Stimulated activated CD8-positive, alpha-beta memory T cell treated with anti-CD3 and anti-CD28 coated beads, Interleukin-15, amount 100 ng/mL, for 4 hours (primary cell): ENCODE results near the gene WDR45B.

Experiments used
- DNase-seq, 2 donors: peaks; one replicate each; pipeline ENCODE4 v3.0.0-alpha.2; 2020; ENCODE audit warnings: low read depth in 2 of 2

The WDR45B gene

DNA sequence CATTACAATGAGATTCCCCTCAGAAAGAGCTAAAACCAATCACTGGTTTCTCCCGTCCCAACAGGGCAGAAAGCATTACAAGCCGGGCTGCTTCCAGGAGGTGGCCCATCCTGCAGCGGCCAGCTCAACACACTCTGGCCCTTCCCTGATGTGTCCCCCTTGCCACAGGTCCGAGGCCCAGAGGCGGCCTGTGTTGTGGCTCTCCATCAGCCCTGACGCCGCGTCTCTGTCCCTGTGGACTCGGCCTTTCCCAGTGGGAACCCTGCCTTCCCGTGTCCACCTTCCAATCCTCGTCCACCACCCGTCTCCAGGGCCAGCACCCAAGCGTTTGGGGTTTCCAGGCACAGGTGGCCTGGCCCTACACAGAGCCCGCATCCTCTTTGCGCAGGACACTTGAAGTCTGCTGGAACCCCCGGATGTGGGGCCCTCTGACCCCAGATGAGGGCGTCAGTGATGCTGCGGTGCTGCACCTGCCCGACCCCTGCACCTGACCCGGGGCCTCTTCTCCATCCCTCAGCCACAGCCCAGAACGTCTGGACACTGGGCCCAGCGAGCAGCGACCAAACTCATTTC is 29.2 kb upstream of the WDR45B start:
- no peak for DNase-seq

DNA sequence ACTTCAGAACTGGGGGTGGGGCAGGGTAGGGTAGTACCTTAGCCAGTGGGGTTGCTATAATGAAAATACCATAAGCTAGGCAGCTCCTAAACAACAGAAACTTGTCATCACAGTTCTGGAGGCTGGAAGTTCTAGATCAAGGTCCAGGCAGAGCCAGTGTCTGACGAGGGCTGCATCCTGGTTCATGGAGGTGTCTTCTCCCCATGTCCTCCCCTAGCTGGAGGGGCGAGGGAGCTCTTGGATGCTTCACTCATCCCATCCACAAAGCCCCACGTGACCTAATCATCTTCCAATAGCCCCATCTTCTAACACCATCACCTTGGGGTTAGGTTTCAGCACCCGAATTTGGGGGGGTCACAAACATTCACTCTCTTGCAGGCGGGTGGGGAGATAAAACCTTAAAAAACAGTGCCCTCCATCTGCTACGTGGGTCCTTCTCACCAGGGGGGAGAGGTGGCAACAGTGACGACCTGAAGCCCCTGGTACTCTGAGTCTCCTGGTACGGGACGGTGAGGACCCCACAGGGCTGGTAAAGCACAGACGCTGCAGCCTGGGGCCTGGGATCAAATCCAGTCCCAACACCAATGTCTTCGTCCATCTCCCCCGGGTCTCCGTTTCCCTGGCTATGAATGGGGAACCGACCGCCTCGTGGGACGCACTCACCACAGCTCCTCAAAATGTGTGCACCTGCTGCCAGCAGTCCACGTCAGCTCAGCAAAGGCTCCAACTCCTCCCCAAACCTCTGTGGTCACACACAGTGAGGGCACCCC is 27.4 kb upstream of the WDR45B start:
- no peak for DNase-seq

DNA sequence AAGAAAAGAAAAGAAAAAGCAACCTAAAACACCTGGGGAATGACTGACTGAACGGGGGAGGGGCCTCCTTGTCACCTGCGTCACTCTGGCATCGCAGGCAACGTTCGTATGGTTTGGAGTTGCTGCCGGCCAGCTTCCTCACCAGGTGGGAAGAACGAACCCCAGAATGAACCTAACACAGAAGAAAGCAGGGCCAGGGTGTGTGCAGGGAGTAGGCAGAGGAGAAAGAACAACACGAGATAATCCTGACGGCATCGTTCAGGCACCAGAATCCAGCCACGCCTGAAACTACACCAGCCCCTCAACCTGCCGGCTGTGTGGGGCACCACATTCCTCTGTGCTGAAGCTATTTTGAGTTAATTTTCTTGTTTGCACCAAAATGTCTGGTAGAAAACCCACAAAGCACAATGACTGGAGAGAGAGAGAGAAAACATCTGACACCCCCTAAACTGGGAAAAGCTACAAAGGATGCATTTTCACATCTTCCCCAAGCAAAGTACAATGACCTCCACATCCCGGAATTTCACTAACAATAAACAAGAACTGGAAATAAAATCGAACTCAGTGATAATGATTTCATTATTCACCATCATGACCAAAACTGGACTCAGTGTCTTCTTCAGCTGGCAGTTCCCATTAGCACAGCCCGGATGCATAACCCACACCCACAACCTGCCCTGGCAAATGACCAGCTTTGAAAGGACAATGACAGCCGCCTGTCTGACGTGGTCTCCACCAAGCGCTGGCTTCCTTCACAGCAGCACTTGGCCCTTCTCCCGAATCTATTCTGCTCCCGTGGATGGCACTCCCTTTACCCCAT is 26.6 kb upstream of the WDR45B start:
- no peak for DNase-seq

DNA sequence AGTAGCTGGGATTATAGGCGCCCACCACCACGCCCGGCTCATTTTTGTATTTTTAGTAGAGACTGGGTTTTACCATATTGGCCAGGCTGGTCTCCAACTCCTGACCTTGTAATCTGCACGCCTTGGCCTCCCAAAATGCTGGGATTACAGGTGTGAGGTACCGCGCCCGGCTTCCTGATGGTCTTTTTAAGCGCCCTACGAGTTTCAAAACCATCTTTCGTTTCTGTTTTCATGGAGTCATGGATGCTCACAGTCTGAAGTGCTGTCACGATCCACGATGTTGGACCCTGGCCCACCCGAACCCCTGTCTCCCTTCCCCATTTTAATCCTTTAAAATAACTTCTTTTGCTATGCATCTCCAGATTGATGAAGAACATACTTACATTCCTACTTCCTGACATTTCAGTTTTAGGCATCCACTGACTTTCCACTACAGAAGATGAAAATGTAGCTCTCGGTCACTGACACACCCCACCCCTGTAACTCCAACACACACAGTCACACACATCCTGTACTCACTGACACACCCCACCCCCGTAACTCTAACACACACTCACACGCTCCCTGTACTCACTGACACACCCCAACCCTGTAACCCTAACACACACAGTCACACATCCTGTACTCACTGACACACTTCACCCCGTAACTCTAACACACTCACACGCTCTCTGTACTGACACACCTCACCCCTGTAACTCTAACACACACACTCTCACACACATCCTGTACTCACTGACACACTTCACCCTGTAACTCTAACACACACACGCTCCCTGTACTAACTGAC is 22.6 kb upstream of the WDR45B start:
- no peak for DNase-seq

DNA sequence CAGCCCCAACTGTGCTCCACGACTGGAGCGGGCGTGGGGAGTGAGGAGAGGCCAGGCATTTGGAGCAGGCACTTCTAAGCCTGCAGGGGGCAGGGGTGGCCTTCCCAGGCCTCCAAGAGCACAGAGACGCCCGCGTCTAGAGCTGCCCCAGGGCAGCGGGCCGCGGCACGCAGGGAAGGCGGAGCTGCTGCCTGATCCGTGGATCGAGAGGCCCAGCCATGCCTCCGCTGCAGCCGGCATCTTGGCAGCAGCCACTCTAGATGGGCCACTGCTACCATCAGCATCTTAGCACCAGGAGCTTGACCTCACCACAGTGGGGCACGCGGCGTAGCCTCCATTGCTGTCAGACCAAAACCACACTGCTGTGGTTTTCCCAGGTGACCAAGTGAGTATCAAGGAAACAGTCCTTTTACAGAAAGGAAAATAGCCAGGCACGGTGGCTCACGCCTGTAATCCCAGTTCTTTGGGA is 20.4 kb upstream of the WDR45B start:
- DNase-seq: no peak

DNA sequence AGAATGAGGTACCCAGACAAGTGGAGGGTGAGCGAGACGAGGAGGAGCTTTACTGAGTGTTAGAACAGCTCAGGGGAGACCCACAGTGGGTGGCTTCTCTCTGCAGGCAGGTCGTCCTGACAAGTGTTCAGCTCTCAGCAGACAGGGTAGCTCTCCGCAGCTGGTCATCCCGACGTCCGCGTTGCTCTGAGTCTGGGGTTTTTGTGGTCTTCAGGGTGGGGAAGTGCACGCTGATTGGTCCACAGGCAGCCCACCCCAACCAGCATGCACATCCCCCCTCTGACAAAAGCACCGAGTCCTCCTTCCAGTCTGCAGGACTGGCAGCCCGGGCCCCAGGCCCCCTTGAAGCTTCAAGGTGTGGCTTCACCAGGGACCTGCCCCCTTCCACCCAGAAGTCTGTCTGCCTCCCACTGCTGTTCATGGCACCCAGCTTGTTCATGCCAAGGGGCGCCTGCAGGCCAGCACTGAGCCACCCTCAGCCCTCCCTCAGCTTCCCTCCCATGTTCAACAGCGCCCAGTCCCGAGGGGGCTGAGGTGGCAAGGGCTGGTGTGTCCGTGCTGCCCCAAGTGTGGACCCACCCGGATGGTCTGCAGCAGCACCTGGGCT is 19.9 kb upstream of the WDR45B start:
- no peak for DNase-seq

DNA sequence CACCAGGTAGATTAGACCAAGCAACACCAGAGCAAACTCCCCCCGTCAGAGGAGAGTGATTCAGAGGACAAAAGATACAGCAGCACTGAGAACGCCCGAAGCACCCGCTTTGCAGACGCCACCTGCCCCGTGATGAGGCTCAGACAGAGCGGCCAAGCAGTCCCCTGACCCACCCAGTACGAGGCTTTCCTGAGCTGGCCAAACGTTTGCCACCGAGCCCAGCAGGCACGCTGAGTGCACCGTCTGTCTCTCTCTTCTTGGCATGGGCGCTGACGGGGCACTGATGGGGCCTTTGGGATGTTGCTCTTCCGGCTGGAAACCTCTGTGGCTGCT is 19.4 kb upstream of the WDR45B start:
- no peak for DNase-seq

DNA sequence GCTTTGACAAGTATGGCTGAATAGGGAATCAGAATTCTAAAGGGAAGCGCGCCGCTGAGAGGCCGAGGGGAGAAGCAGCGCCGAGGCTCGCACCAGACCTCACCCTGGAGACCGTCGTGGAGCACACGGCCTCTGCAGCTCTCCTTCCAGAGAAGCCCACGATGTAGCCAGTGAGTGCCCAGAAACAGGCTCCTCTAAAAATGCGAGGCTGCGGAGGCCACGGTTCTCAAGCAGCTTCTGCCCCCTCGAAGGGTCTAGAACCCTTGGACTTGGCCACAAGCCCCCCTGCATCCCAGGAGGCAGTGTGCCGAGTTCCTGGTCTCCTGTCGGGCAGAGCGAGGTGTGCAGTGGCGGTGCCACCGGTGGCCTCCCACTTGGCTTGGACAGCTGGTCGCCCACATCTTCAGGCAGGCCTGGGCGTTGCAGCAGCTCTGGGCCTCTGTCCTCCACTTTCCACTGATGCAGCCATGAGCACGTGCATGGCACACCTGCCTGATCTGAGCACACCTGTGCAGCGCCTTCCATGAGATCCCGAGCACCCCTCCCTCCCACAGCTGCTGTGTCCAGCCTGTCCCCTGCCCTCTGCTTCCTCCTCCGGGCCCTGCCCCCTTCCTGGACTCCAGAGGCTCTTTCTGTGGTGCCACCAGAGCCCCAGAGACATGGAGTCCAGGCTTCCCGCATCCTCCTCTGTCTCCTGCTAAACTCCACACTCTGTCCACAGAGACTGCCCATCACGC is 18.9 kb upstream of the WDR45B start:
- no peak for DNase-seq

DNA sequence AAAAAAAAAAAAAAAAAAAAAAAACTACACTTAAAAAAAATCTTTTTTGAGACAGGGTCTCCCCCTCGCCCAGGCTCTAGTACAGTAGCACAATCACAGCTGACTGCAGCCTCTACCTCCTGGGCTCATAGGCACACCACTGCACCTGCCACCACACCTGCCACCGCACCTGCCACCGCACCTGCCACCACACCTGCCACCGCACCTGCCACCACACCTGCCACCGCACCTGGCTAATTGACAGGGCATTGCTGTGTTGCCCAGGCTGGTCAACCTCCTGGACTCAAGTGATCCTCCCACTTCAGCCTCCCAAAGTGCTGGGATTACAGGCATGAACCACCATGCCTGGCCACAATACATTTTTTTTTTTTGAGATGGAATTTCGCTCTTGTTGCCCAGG is 17.6 kb upstream of the WDR45B start:
- no peak for DNase-seq

DNA sequence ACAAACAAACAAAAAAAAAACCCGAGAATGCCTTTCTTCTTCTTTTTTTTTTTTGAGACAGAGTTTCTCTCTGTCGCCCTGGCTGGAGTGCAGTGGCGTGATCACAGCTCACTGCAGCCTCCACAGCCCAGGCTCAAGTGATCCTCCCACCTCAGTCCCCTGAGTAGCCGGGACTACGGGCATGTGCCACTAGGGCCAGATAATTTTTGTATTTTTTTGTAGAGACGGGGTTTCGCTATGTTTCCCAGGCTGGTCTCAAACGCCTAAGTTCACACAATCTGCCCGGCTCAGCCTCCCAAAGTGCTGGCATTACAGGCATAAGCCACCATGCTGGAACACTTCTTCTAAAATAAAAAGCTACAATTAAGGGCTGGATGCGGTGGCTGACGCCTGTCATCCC is 17.0 kb upstream of the WDR45B start:
- DNase-seq: no peak

DNA sequence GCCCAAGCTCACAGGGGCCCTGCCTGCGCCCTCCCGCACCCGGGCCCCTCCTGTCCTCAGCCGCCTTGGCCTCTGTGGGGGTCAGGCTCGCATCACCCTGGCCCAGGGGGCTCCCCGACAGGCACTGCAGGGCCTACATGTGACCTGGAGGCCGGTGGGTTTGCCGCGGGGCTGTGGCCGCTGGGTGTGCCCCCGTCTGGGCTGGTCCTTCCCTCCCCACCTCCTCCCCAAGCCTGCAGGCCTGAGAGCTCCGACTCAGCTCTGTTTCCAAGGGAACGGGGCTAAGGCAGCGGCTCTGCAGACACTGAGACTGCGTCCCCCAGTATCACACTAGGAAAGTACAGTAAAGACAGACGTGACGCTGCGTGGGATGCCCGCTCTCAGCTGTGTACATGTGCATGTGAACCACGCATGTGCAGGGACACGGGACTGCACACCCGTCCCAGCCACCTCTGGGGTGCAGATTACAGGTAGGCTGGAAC is 16.5 kb upstream of the WDR45B start:
- DNase-seq: no peak

DNA sequence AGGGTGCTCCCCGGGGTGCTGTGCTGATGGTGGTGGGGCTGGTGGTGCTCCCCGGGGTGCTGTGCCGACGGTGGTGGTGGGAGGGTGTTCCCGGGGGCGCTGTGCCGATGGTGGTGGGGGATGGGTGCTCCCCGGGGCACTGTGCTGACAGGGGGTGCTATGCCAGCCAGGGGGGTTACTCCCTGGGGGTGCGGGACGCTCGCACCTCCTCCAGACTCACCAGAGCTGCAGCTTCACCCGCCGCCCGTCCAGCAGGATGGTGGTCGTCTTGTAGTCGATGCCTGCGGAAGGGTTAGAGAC is 16.0 kb upstream of the WDR45B start:
- no peak for DNase-seq

DNA sequence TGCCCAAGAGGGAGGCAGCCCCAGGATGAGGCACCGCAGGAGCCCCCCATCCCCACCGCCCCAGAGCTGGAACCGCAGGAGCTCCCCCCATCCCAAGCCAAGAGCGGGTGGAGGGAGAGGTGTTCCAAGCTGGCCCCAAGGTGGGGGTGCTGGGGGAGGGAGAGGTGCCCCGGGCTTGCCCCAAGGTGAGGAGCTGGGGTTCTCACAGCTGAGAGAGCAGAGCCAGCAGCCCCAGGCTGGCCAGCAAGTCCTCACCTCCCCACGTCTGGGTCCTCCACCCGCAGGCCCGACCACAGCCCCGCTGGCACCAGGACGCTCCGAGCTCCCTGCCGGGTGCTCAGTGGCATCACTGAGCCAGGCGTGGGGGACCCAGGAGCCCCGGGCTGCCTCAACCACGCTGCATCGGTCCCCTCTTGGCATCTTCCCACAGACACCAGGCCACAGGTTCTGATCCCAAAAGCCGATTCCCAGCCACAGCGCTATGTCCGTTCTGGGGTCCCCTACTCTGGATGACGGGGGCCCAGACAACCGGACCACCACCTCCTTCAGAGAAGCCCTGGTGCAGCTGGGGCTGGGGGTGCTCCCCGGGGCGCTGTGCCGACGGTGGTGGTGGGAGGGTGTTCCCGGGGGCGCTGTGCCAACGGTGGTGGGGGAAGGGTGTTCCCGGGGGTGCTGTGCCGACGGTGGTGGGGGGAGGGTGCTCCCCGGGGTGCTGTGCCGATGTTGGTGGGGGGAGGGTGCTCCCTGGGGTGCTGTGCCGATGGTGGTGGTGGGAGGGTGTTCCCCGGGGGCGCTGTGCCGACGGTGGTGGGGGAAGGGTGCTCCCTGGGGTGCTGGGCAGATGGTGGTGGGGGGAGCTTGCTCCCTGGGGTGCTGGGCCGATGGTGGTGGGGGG is 15.4 kb upstream of the WDR45B start:
- no peak for DNase-seq

DNA sequence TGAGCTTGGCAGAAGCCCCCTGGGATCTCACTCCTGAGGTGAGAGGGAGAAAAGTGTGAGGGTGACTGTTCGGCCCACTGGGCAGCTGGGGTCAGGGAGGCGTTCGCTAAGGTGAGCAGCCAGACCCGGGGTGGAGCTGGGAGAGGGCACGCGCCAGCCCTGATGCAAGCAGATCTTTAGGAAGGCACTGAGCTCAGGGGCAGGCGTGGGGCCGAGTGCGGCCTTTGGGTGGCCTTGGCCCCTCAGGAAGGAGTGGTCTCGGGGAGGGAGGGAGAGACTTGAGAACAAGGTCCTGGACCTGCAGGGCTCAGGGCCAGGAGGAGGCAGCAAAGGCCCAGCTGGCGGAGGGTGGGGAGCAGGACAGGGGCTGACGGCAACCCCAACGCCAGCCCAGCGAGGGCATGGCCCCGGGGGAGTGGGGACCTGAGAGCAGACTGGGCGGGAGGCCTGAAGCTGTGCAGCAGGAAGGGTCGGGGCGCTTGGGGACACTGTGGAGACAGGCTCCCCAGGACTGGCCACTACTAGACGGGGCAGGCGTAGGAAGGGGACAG is 14.5 kb upstream of the WDR45B start:
- no peak for DNase-seq

DNA sequence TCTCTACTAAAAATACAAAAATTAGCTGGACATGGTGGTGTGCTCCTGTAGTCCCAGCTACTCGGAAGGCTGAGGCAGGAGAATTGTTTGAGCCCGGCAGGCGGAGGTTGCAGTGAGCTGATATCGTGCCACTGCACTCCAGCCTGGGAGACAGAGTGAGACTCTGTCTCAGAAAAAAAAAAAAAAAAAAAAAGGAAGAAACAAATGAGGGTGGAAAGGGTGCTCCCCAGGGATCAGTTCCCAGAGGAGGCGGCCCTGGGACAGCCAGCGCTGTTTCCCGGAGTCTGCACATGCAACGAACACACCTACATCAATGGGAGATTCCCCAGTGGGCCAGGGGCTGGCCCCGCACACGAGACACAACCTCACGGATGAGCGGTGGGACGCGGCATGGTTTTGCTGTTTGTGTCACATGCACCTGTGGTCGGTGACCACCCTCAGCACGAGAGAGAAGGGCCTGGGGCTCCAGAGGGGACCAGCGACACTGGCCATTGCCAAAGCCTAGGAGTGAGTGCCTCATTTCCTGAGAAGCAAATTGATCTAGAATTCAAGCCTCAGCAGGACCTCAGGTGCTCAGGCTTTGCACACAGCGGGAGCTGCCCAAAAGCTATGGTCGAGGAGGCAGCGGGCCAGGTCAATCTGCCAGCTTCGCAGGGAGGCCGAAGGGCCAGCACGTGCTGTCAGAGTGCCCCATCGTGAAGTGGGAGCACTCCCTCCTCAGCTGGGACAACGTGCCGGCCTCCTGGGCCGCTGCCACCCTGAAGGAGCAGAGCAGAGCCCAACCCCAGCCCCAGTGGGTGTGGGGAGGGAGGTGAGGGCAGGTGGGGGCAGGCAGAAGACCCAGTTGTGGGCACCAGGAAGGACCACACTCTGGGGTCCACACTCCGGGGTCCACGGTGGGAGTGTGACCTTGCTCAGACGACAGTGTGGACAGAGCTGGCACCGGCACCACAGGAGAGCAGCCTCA is 13.8 kb upstream of the WDR45B start:
- no peak for DNase-seq

DNA sequence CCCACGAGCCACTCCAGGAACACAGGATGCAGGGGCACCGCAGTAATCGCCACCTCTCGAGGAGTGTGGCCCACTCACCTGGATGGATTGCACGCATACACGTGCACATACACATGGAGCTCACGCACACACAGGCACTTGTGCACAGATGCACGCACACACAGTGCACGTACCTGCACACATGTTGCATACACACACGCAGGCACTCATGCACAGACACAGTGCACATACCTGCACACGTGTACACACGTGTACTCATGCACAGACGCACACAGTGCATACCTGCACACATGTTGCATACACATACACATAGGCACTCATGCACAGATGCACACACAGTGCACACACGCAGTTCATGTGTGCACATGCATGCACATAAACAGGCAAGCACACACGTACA is 11.6 kb upstream of the WDR45B start:
- no peak for DNase-seq

DNA sequence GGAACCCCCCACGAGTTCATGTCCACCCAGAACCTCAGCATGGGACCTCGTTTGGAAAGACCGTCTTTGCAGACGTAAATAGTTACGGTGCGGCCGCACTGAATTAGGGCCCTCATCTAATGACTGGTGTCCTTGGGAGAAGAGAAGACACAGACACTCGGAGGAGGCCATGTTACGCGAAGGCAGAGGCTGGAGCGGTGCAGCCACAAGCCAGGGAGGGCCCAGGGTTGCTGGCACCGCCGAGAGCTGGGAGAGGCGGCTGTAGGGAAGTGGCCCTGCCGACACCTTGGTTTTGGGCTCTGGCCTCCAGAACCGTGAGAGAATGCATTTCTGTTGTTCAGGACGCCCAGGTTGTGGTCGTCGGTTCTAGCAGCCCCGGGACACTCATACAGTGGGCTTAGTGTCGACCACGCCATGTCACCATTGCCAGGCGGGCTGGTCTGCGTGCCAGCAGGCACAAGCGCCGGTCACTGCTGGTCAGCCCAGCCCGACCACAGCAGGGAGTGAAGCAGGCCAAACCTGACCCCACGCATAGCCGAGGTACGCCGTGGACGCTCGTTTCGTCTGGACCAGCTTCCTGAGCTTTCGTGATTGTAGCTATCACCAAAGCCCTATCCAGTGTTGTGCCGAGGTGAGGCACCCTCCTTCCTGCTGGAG is 10.7 kb upstream of the WDR45B start:
- no peak for DNase-seq

DNA sequence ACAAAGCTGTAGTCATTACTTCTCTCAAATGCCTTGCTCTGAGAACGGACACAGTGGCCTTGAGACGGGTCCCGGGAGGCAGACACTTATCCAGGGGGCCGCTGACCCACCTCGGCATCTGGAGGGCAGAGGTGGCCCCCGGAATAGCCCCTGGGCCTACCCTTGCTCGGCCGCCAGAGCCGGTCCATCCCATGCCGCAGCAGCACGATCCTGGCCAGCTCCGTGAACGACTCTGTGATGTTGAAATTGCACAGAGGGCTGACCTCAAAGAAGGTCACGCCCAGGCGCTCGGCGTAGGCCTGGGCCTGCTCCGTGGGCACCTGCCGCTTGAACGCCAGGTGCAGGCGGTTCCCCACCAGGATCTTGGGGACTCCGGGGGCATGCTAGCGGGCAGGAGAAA is 10.1 kb upstream of the WDR45B start:
- no peak for DNase-seq
